Measurements from ENCODE around the gene GPR21.

DNA sequence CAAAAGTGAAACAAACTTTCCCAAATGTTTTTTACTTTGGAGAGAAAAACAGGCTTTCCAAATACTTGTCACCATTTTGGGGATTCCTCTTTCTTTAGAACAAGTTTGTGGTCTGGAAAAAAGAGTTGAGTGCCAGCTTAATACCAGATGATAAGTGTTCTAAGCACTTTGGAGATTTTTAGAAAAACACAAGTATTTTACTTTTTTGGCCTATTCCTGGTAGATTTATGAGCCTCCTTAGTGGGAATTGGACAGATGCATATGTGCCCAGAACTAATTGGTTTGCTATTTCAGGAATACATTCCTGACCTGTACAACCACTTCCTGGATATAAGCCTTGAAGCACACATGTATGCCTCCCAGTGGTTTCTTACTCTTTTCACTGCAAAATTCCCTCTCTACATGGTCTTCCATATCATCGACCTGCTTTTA, 40.5 kb downstream of the GPR21 start:
- TF ChIP-seq SP1 (IDR thresholded peaks at IDR 0.05) (no peak), FOXM1 (IDR thresholded peaks at IDR 0.05; ENCODE audit: borderline replicate concordance) (no peak), SUZ12 (IDR thresholded peaks at IDR 0.05) (no peak), FOXK2 (IDR thresholded peaks at IDR 0.05) (no peak), BHLHE40 (IDR thresholded peaks at IDR 0.05; ENCODE audit: borderline replicate concordance) (no peak), HDGF (IDR thresholded peaks at IDR 0.05; ENCODE audit: borderline replicate concordance) (no peak), PKNOX1 (IDR thresholded peaks at IDR 0.05) (no peak), ARNT (IDR thresholded peaks at IDR 0.05) (no peak), FOXA1 (IDR thresholded peaks at IDR 0.05) (no peak), LEF1 (IDR thresholded peaks at IDR 0.05; ENCODE audit: borderline replicate concordance) (no peak), TARDBP (IDR thresholded peaks at IDR 0.05) (no peak), ELF4 (IDR thresholded peaks at IDR 0.05) (no peak), NFRKB (IDR thresholded peaks at IDR 0.05) (no peak), CTBP1 (IDR thresholded peaks at IDR 0.05; ENCODE audit: borderline replicate concordance) (no peak)

Measured in HEK293T (cell line).